Subcutaneous adipose tissue (tissue), 4 donors: ENCODE measurements around the gene IL1A. TPM values are rescaled to one million over a fixed set of nuclear protein-coding genes. Genes with fewer than 3 reads are reported as not detected.

Source experiments
- CTCF ChIP-seq: fragments of 450-650 bp; IDR thresholded peaks from one replicate; pipeline ENCODE4 v1.5.1; 2016; ENCODE audit warnings: low read depth, mild to moderate bottlenecking, control low read depth, antibody characterized with exemption, moderate library complexity
- total RNA-seq, 4 donors: library from RNA; depleted of rRNA; stranded (reverse); fragments of >200 nt; gene quantifications; one replicate each; pipeline ENCODE4 v1.1.0, GENCODE V29; 2016

The IL1A gene
- total RNA-seq, 4 donors from 2014 or later, result not detected

- TF ChIP-seq CTCF, result no peak
Measured at GRCh38 chr2:112794841-112795240, 10.5 kb upstream of the IL1A start.

DNA sequence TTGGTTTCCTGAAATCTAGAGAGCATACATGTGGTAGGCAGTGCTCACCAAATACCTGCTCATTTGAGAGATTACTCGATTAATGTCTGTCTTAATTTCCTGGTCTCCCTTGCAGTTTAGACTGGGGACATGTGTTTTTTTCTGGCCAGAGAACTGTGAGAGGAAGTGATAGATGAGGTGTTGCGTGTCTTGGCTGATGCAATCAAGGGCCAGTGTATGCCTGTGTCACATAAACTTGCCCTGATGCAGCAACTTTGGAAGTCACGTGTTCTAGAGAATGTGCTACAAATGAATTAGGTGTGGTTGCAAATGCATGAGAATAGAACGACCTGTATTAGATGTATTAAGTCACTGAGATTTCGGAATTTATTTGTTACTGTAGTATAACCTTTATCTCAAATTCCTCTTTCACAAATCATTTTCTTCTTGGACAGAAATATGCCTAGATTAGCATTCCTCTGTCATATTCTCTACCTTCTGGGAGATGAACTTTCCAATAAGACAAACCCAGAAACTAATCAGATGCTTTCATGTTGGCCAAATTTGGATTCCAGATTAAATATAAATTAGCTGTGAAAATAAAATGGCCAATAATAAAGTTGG, 9.9 kb upstream of the IL1A start:
- TF ChIP-seq CTCF, result no peak

- no peak for TF ChIP-seq CTCF
Measured at GRCh38 chr2:112793449-112793978, 9.2 kb upstream of the IL1A start.

- no peak for TF ChIP-seq CTCF
Measured at GRCh38 chr2:112792419-112792818, 8.1 kb upstream of the IL1A start.

DNA sequence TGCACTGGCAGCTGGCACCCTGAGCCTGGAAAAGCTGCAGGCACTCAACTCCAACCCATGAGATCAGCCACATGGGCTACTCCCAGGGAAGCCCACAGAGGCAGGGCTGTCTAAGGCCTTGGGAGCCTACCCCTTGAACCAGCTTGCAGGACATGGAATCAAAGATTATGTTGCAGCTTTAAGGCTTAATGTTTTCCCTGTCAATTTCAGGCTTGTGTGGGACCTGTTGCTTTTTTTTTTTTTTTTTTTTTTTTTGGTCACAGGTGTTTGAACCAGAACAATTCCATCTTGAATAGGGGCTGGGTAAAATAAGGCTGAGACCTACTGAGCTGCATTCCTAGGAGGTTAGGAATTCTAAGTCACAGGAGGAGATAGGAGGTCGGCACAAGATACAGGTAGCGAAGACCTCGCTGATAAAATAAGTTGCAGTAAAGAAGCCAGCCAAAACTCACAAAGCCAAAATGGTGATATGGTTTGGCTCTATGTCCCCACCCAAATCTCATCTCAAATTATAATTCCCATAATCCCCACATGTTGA, 7.5 kb upstream of the IL1A start:
- TF ChIP-seq CTCF, result no peak

DNA sequence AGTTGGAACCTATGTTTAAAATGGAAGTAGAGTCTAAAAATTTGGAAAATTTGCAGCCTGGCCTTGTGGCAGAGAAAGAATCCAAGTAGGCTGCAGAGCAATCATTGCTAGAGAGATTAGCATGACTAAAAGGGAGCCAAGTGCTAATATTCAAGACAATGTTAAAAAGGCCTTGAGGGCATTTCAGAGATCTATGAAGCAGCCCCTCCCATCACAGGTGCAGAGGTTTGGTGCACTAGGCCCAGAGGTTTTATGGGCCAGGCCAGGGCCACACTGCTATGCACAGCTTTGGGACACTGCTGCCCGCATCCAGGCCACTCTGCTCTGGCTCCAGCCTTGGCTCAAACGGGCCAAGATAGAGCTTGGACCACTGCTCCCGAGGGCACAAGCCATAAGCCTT, 6.7 kb upstream of the IL1A start:
- TF ChIP-seq CTCF, result no peak

DNA sequence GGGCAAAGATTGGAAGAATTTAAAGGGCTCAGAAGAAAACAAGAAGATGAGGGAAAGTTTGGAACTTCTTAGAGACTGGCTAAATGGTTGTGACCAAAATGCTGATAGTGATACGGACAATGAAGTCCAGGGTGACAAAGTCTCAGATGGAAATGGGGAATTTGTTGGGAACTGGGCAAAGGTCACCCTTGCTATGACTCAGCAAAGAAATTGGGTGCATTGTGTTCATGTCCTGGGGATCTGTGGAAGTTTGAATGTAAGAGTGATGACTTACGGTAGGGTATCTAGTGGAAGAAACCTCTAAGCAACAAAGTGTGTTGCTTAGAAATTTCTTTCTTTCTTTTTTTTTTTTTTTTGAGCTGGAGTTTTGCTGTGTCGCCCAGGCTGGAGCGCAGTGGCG, 6.0 kb upstream of the IL1A start:
- TF ChIP-seq CTCF, result no peak
